Smooth muscle cell (in vitro differentiated cells): ENCODE results near the gene STIM2. TPM values are rescaled to one million over a fixed set of nuclear protein-coding genes. Genes with fewer than 3 reads are reported as not detected.

Experiments
- DNase-seq: peaks from one replicate; lab custom pipeline; 2025; ENCODE audit not compliant: unreplicated experiment; lab: John Stamatoyannopoulos, UW
- H2AFZ ChIP-seq: fragments of 200-600 bp; sonication (generic); 2 replicates; pipeline ENCODE4 v1.6.0; 2016; ENCODE audit warnings: antibody characterized with exemption, low read depth, mild to moderate bottlenecking
- H3F3A ChIP-seq: fragments of 200-600 bp; sonication (generic); 2 replicates; pipeline ENCODE4 v1.6.0; 2017; ENCODE audit warnings: antibody characterized with exemption, low read depth
- H3K27ac ChIP-seq: fragments of 200-600 bp; sonication (generic); 2 replicates; pipeline ENCODE4 v1.5.1; 2016; ENCODE audit warnings: low read depth, mild to moderate bottlenecking
- H3K27me3 ChIP-seq: fragments of 200-600 bp; sonication (generic); 2 replicates; pipeline ENCODE4 v1.6.1; 2016; ENCODE audit warnings: low read depth, mild to moderate bottlenecking
- H3K36me3 ChIP-seq: fragments of 200-600 bp; sonication (generic); 2 replicates; pipeline ENCODE4 v1.5.1; 2016; ENCODE audit warnings: low read depth
- H3K4me1 ChIP-seq: fragments of 200-600 bp; sonication (generic); 2 replicates; pipeline ENCODE4 v1.5.1; 2016; ENCODE audit warnings: low read depth
- H3K4me2 ChIP-seq: fragments of 200-600 bp; sonication (generic); 2 replicates; pipeline ENCODE4 v1.6.0; 2016; ENCODE audit warnings: mild to moderate bottlenecking
- H3K4me3 ChIP-seq: fragments of 200-600 bp; sonication (generic); 2 replicates; pipeline ENCODE4 v1.5.1; 2016; ENCODE audit warnings: mild to moderate bottlenecking
- H3K79me2 ChIP-seq: fragments of 200-600 bp; sonication (generic); 2 replicates; pipeline ENCODE4 v1.6.0; 2016; ENCODE audit warnings: low read depth, mild to moderate bottlenecking
- H3K9ac ChIP-seq: fragments of 200-600 bp; sonication (generic); 2 replicates; pipeline ENCODE4 v1.6.0; 2016; ENCODE audit warnings: low read depth
- H3K9me3 ChIP-seq: fragments of 200-600 bp; sonication (generic); replicated peaks from 2 replicates; pipeline ENCODE4 v1.5.1; 2016; ENCODE audit warnings: low read depth
- H4K20me1 ChIP-seq: fragments of 200-600 bp; sonication (generic); 2 replicates; pipeline ENCODE4 v1.6.0; 2016; ENCODE audit warnings: low read depth
- WGBS: methylation state at CpG from one replicate; pipeline ENCODE4 v1.1.7; 2016; ENCODE audit warnings: low lambda C conversion rate; 5-methylcytosine and 5-hydroxymethylcytosine counted together
- polyA plus RNA-seq: library from polyadenylated mRNA; unstranded; fragments of >200 nt; fragmentation: Nextera tagmentation; extraction: Ambion mirVana; gene quantifications from 2 replicates; pipeline ENCODE4 v1.2.1, GENCODE V29; 2016
- total RNA-seq: library from RNA; depleted of rRNA; stranded (reverse); fragments of >200 nt; gene quantifications from 2 replicates; pipeline ENCODE4 v1.2.3, GENCODE V29; 2014
- TF ChIP-seq, protein P1 (sequence below): fragments of 200-600 bp; sonication (generic); IDR thresholded peaks from 2 replicates; pipeline ENCODE4 v1.5.1; 2017; ENCODE audit warnings: borderline replicate concordance, mild to moderate bottlenecking, antibody characterized with exemption; ENCODE audit not compliant: insufficient read depth, poor library complexity, severe bottlenecking

STIM2 gene
- total and polyA plus RNA-seq, 2 experiments from 2014 or later: 31.0 to 69.0 TPM

GRCh38 chr4:27062256-27062655 lies 201.6 kb downstream of the STIM2 start:
- H3K4me2 ChIP-seq: no peak overlapping the region
- no peaks in the 10 kb centered on the region for H3K4me1 ChIP-seq
- no peaks in the 10 kb centered on the region for H3K79me2 ChIP-seq
- no peak overlapping the region for H3K27ac ChIP-seq
- no peaks in the 10 kb centered on the region for H3K36me3 ChIP-seq
- H4K20me1 ChIP-seq: no peaks in the 10 kb centered on the region
- no peak overlapping the region for H2AFZ ChIP-seq
- no peaks in the 10 kb centered on the region for H3K27me3 ChIP-seq
- 94% methylated on average over 7 of the region's 7 CpGs for WGBS
- H3F3A ChIP-seq: no peaks in the 10 kb centered on the region
- no peaks in the 10 kb centered on the region for H3K9me3 ChIP-seq
- TF ChIP-seq, protein P1, sequence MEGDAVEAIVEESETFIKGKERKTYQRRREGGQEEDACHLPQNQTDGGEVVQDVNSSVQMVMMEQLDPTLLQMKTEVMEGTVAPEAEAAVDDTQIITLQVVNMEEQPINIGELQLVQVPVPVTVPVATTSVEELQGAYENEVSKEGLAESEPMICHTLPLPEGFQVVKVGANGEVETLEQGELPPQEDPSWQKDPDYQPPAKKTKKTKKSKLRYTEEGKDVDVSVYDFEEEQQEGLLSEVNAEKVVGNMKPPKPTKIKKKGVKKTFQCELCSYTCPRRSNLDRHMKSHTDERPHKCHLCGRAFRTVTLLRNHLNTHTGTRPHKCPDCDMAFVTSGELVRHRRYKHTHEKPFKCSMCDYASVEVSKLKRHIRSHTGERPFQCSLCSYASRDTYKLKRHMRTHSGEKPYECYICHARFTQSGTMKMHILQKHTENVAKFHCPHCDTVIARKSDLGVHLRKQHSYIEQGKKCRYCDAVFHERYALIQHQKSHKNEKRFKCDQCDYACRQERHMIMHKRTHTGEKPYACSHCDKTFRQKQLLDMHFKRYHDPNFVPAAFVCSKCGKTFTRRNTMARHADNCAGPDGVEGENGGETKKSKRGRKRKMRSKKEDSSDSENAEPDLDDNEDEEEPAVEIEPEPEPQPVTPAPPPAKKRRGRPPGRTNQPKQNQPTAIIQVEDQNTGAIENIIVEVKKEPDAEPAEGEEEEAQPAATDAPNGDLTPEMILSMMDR: no peak
- DNase-seq: no peak
- no peak overlapping the region for H3K4me3 ChIP-seq
- no peak overlapping the region for H3K9ac ChIP-seq

DNA sequence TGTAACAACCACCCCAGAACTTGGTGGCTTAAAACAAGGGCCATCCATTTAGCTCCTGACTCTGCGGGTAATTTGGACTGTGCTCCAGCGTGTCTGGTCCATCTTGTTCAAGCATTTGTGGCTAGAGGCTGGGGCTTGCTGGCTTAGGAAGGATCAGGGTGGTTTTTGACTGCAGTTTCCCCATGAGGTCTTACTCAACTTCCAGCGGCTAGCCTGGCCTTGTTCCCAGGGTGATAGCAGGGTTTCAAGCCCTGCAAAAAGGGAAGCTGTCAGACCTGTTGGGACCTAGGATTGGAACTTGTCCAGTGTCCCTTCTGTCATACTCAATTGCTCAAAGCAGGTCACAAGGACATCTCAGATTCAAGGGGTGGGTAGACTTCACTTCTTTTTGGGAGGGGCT lies 205.9 kb downstream of the STIM2 start:
- Histone ChIP-seq H3K4me1 (no peaks in the 10 kb centered on the region), H4K20me1 (no peaks in the 10 kb centered on the region), H3K9me3 (no peaks in the 10 kb centered on the region), H3K4me2 (no peak overlapping the region), H3K4me3 (no peak overlapping the region), H2AFZ (no peak overlapping the region), H3F3A (no peaks in the 10 kb centered on the region), H3K9ac (no peak overlapping the region), H3K27me3 (no peaks in the 10 kb centered on the region), H3K27ac (no peak overlapping the region), H3K79me2 (no peaks in the 10 kb centered on the region), H3K36me3 (no peaks in the 10 kb centered on the region)
- TF ChIP-seq, protein P1: no peak
- WGBS: 74% methylated on average over 3 of the region's 3 CpGs
- DNase-seq: no peak

DNA sequence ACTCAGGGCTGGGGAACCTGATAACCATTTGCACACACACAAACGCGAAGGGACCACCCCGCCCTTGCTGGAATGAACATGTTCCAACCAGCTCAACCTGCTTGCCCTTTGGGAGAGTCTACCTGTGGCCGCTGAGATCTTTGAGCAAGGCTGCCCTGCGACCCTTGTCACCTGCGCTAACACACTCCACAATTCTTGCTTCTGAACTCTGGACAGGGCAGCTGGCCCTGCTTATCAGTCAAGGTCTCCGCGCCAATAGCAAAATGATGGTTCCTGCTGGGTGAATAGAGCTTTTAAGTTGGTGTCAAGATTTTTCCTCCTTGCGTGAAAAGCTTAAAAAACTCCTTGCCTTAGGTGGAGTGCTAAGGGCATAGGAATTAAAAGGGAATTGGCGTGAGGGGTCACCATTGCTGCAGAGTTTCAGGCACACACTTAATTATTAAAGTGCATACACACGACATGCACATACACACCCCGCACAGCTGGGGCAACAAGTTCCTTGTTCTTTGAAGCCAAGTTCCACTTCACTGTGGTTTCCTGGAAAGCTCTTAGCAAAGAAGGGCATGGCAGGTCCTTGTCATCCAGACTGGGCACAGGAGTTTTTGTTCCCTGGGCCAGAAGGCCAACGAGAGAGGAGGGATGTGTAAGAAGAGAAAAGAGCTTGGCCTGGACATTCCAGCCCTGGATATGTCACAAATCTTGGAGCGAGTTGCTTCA lies 207.7 kb downstream of the STIM2 start:
- H3K4me2 ChIP-seq: no peak overlapping the region
- H2AFZ ChIP-seq: no peak overlapping the region
- no peaks in the 10 kb centered on the region for H3K27me3 ChIP-seq
- no peaks in the 10 kb centered on the region for H3K79me2 ChIP-seq
- no peak overlapping the region for H3K27ac ChIP-seq
- no peaks in the 10 kb centered on the region for H4K20me1 ChIP-seq
- no peak overlapping the region for H3K4me3 ChIP-seq
- DNase-seq: no peak
- no peak overlapping the region for H3K9ac ChIP-seq
- no peaks in the 10 kb centered on the region for H3K9me3 ChIP-seq
- H3K4me1 ChIP-seq: no peaks in the 10 kb centered on the region
- TF ChIP-seq, protein P1: no peak
- no peaks in the 10 kb centered on the region for H3K36me3 ChIP-seq
- WGBS: 89% methylated on average over 14 of the region's 14 CpGs
- H3F3A ChIP-seq: no peaks in the 10 kb centered on the region
